ENCODE data around the gene MPC1. TPM values are rescaled to one million over a fixed set of nuclear protein-coding genes. Genes with fewer than 3 reads are reported as not detected.

Gene MPC1
- total and polyA plus RNA-seq, 2 experiments from 2014 or later: 15.5 to 39.4 TPM

DNA sequence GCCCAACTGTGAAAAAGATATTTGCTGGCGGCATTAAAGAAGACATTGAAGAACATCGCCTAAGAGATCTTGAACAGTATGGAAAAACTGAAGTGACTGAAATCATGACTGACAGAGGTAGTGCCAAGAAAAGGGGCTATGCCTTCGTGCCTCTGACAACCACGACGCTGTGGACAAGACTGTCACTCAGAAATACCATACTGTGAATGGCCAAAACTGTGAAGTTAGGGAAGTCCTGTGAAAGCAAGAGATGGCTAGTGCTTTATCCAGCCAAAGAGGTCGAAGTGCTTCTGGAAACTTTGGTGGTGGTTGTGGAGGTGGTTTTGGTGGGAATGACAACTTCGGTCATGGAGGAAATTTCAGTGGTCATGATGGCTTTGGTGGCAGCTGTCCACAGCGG lies 47.9 kb downstream of the MPC1 start:
- Histone ChIP-seq H3K27ac (ENCODE audit: low read depth) (no peak overlapping the region), H3F3A (replicated peaks; ENCODE audit: low read depth) (no peaks in the 10 kb centered on the region; the same call in 1 of the 2 replicates), H3K27me3 (ENCODE audit: insufficient read depth) (no peaks in the 10 kb centered on the region), H3K4me1 (ENCODE audit: insufficient read depth) (peaks cover 28% of the 10 kb centered on the region), H3K9me2 (ENCODE audit: insufficient read depth) (no peaks in the 10 kb centered on the region), H4K20me1 (replicated peaks; ENCODE audit: insufficient read depth) (peaks cover 37% of the 10 kb centered on the region), H3K4me3 (no peak overlapping the region), H3K36me3 (ENCODE audit: insufficient read depth) (no peaks in the 10 kb centered on the region), H3K4me2 (no peak overlapping the region), H3K79me2 (replicated peaks; ENCODE audit: insufficient read depth) (peaks cover 95% of the 10 kb centered on the region), H2AFZ (no peak overlapping the region)
- H3K4me1 Mint-ChIP-seq: peaks cover 37% of the 10 kb centered on the region
- no peak for ATAC-seq
- TF ChIP-seq, protein P1, sequence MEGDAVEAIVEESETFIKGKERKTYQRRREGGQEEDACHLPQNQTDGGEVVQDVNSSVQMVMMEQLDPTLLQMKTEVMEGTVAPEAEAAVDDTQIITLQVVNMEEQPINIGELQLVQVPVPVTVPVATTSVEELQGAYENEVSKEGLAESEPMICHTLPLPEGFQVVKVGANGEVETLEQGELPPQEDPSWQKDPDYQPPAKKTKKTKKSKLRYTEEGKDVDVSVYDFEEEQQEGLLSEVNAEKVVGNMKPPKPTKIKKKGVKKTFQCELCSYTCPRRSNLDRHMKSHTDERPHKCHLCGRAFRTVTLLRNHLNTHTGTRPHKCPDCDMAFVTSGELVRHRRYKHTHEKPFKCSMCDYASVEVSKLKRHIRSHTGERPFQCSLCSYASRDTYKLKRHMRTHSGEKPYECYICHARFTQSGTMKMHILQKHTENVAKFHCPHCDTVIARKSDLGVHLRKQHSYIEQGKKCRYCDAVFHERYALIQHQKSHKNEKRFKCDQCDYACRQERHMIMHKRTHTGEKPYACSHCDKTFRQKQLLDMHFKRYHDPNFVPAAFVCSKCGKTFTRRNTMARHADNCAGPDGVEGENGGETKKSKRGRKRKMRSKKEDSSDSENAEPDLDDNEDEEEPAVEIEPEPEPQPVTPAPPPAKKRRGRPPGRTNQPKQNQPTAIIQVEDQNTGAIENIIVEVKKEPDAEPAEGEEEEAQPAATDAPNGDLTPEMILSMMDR (conservative IDR thresholded peaks at IDR 0.05; ENCODE audit: low read depth in 2 of 2): no peak
- TF ChIP-seq CREB1 (CRISPR knock-in tag; IDR thresholded peaks at IDR 0.05; ENCODE audit: low read depth): no peak
- no peak for TF ChIP-seq REST (IDR thresholded peaks at IDR 0.05; ENCODE audit: unreplicated experiment)
- no peak for TF ChIP-seq ZNF331 (CRISPR knock-in tag; IDR thresholded peaks at IDR 0.05; ENCODE audit: low read depth)
- TF ChIP-seq STAT1 (IDR thresholded peaks at IDR 0.05; ENCODE audit: unreplicated experiment): no peak
- no peak for TF ChIP-seq POLR2AphosphoS5 (IDR thresholded peaks at IDR 0.05; ENCODE audit: low read depth)
- TF ChIP-seq EZH2phosphoT487 (IDR thresholded peaks at IDR 0.05; ENCODE audit: unreplicated experiment): no peak
- TF ChIP-seq NANOG (IDR thresholded peaks at IDR 0.05; ENCODE audit: borderline replicate concordance): no peak
- TF ChIP-seq ETS1 (IDR thresholded peaks at IDR 0.05): no peak
- no peak for TF ChIP-seq ZNF114 (CRISPR knock-in tag; IDR thresholded peaks at IDR 0.05)
- TF ChIP-seq, protein P2, sequence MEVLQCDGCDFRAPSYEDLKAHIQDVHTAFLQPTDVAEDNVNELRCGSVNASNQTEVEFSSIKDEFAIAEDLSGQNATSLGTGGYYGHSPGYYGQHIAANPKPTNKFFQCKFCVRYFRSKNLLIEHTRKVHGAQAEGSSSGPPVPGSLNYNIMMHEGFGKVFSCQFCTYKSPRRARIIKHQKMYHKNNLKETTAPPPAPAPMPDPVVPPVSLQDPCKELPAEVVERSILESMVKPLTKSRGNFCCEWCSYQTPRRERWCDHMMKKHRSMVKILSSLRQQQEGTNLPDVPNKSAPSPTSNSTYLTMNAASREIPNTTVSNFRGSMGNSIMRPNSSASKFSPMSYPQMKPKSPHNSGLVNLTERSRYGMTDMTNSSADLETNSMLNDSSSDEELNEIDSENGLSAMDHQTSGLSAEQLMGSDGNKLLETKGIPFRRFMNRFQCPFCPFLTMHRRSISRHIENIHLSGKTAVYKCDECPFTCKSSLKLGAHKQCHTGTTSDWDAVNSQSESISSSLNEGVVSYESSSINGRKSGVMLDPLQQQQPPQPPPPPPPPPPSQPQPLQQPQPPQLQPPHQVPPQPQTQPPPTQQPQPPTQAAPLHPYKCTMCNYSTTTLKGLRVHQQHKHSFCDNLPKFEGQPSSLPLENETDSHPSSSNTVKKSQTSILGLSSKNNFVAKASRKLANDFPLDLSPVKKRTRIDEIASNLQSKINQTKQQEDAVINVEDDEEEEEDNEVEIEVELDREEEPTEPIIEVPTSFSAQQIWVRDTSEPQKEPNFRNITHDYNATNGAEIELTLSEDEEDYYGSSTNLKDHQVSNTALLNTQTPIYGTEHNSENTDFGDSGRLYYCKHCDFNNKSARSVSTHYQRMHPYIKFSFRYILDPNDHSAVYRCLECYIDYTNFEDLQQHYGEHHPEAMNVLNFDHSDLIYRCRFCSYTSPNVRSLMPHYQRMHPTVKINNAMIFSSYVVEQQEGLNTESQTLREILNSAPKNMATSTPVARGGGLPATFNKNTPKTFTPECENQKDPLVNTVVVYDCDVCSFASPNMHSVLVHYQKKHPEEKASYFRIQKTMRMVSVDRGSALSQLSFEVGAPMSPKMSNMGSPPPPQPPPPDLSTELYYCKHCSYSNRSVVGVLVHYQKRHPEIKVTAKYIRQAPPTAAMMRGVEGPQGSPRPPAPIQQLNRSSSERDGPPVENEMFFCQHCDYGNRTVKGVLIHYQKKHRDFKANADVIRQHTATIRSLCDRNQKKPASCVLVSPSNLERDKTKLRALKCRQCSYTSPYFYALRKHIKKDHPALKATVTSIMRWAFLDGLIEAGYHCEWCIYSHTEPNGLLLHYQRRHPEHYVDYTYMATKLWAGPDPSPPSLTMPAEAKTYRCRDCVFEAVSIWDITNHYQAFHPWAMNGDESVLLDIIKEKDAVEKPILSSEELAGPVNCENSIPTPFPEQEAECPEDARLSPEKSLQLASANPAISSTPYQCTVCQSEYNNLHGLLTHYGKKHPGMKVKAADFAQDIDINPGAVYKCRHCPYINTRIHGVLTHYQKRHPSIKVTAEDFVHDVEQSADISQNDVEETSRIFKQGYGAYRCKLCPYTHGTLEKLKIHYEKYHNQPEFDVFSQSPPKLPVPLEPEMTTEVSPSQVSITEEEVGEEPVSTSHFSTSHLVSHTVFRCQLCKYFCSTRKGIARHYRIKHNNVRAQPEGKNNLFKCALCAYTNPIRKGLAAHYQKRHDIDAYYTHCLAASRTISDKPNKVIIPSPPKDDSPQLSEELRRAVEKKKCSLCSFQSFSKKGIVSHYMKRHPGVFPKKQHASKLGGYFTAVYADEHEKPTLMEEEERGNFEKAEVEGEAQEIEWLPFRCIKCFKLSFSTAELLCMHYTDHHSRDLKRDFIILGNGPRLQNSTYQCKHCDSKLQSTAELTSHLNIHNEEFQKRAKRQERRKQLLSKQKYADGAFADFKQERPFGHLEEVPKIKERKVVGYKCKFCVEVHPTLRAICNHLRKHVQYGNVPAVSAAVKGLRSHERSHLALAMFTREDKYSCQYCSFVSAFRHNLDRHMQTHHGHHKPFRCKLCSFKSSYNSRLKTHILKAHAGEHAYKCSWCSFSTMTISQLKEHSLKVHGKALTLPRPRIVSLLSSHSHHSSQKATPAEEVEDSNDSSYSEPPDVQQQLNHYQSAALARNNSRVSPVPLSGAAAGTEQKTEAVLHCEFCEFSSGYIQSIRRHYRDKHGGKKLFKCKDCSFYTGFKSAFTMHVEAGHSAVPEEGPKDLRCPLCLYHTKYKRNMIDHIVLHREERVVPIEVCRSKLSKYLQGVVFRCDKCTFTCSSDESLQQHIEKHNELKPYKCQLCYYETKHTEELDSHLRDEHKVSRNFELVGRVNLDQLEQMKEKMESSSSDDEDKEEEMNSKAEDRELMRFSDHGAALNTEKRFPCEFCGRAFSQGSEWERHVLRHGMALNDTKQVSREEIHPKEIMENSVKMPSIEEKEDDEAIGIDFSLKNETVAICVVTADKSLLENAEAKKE (CRISPR knock-in tag; IDR thresholded peaks at IDR 0.05): no peak
- TF ChIP-seq EZH2 (IDR thresholded peaks at IDR 0.05; ENCODE audit: low read depth, unreplicated experiment): no peak
- TF ChIP-seq JUNB (IDR thresholded peaks at IDR 0.05; ENCODE audit: unreplicated experiment): no peak
- H3K9me3 Mint-ChIP-seq: no peaks in the 10 kb centered on the region
- H3K4me3 Mint-ChIP-seq: no peak overlapping the region
- no peak for DNase-seq (ENCODE audit: low spot score)
- peaks cover 17% of the 10 kb centered on the region for H3K36me3 Mint-ChIP-seq (ENCODE audit: low read depth)
- H3K27ac Mint-ChIP-seq: no peak overlapping the region
- H3K27me3 Mint-ChIP-seq (ENCODE audit: insufficient read depth, low read depth, poor library complexity): peaks cover 6% of the 10 kb centered on the region

Measured in GM23338 (cell line).